ENCODE data around the gene IFFO2.

- no peak for TF ChIP-seq ZNF331 (CRISPR knock-in tag; IDR thresholded peaks at IDR 0.05; ENCODE audit: low read depth)
- no peak for TF ChIP-seq EZH2 (IDR thresholded peaks at IDR 0.05; ENCODE audit: low read depth, unreplicated experiment)
- TF ChIP-seq CTCF (conservative IDR thresholded peaks at IDR 0.05; ENCODE audit: low read depth in 2 of 2), result no peak
- no peak for TF ChIP-seq POLR2AphosphoS5 (IDR thresholded peaks at IDR 0.05; ENCODE audit: low read depth)
- no peak for TF ChIP-seq EZH2phosphoT487 (IDR thresholded peaks at IDR 0.05; ENCODE audit: unreplicated experiment)
- no peak for TF ChIP-seq REST (IDR thresholded peaks at IDR 0.05; ENCODE audit: unreplicated experiment)
Observed at GRCh38 chr1:19000065-19000464, 43.6 kb upstream of the IFFO2 start.
